Chondrocyte (in vitro differentiated cells): ENCODE results near the gene ADAM23. TPM values are rescaled to one million over a fixed set of nuclear protein-coding genes. Genes with fewer than 3 reads are reported as not detected.

ENCODE experiments used
- DNase-seq: peaks from one replicate; pipeline ENCODE4 v3.0.0; 2021; ENCODE audit warnings: mixed read lengths, low spot score
- H3K27ac Mint-ChIP-seq: one replicate; pipeline ENCODE4 v1.8.0; 2021; ENCODE audit warnings: mild to moderate bottlenecking, moderate library complexity, mixed read lengths; ENCODE audit not compliant: unreplicated experiment
- H3K27me3 Mint-ChIP-seq: 2 replicates; pipeline ENCODE4 v1.8.0; 2021; ENCODE audit warnings: low read depth, mixed read lengths
- H3K36me3 Mint-ChIP-seq: 2 replicates; pipeline ENCODE4 v1.8.0; 2021; ENCODE audit warnings: low read depth, mixed read lengths
- H3K4me1 Mint-ChIP-seq: 2 replicates; pipeline ENCODE4 v1.8.0; 2021; ENCODE audit warnings: low read depth, mild to moderate bottlenecking, mixed read lengths
- H3K4me3 Mint-ChIP-seq: one replicate; pipeline ENCODE4 v1.8.0; 2021; ENCODE audit warnings: mild to moderate bottlenecking, moderate library complexity, mixed read lengths; ENCODE audit not compliant: unreplicated experiment
- H3K9me3 Mint-ChIP-seq: 2 replicates; pipeline ENCODE4 v1.8.0; 2021; ENCODE audit warnings: low read depth, mixed read lengths
- total RNA-seq: library from RNA; stranded (reverse); gene quantifications from 3 replicates; pipeline ENCODE4 v1.2.1, GENCODE V29; 2021
- TF ChIP-seq, protein P1 (sequence below): fragments of 200-600 bp; sonication (generic); IDR thresholded peaks from 2 replicates; pipeline ENCODE4 v1.5.0; 2021; ENCODE audit warnings: antibody characterized with exemption, mild to moderate bottlenecking, moderate library complexity

ADAM23 gene
- total RNA-seq, 1 donor from 2014 or later: 22.7 TPM

DNA sequence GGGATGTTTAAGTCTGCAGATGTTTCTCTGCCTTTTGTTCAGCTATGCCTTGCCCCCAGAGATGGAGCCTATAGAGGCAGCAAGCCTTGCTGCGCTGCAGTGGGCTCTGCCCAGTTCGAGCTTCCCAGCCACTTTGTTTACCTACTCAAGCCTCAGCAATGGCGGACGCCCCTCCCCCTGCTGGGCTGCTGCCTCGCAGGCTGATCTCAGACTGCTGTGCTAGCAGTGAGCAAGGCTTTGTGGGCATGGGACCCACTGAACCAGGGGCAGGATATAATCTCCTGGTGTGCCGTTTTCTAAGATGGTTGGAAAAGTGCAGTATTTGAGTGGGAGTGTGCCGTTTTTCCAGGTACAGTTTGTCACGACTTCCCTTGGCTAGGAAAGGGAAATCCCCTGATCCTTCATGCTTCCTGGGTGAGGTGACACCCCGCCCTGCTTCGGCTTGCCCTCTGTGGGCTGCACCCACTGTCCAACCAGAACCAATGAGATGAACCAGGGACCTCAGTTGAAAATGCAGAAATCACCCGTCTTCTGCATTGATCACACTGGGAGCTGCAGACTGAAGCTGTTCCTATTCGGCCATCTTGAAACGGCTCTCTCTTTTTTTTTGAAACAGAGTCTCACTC lies 27.6 kb upstream of the ADAM23 start:
- DNase-seq: no peak
- Mint-ChIP-seq H3K36me3 (peaks cover 8% of the 10 kb centered on the region), H3K9me3 (peaks cover 12% of the 10 kb centered on the region), H3K4me3 (no peak overlapping the region), H3K27ac (no peak overlapping the region), H3K27me3 (peaks cover 11% of the 10 kb centered on the region), H3K4me1 (no peaks in the 10 kb centered on the region)
- TF ChIP-seq, protein P1, sequence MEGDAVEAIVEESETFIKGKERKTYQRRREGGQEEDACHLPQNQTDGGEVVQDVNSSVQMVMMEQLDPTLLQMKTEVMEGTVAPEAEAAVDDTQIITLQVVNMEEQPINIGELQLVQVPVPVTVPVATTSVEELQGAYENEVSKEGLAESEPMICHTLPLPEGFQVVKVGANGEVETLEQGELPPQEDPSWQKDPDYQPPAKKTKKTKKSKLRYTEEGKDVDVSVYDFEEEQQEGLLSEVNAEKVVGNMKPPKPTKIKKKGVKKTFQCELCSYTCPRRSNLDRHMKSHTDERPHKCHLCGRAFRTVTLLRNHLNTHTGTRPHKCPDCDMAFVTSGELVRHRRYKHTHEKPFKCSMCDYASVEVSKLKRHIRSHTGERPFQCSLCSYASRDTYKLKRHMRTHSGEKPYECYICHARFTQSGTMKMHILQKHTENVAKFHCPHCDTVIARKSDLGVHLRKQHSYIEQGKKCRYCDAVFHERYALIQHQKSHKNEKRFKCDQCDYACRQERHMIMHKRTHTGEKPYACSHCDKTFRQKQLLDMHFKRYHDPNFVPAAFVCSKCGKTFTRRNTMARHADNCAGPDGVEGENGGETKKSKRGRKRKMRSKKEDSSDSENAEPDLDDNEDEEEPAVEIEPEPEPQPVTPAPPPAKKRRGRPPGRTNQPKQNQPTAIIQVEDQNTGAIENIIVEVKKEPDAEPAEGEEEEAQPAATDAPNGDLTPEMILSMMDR: no peak

DNA sequence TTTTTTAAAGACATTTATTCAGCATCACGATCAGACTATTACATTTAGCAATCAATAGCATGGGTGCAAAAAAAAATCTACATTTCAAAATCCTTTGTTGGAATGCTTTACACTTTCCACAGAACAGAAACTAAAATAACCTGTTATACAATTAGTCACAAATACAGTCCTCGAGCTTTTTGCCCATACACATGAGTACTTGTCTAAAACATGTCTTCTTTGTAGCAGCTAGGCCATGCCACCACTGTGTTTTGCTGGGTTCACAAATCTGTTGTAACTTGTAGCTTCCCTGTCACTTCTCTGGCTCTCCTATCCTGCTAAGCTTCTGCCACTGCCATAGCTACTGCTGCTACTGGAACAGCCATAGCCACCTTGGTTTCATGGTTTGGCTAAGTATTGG lies 24.4 kb upstream of the ADAM23 start:
- peaks cover 5% of the 10 kb centered on the region for H3K27me3 Mint-ChIP-seq
- peaks cover 5% of the 10 kb centered on the region for H3K36me3 Mint-ChIP-seq
- H3K9me3 Mint-ChIP-seq: peaks cover 9% of the 10 kb centered on the region
- TF ChIP-seq, protein P1: no peak
- no peak overlapping the region for H3K4me3 Mint-ChIP-seq
- no peak overlapping the region for H3K27ac Mint-ChIP-seq
- DNase-seq: no peak
- peaks cover 17% of the 10 kb centered on the region for H3K4me1 Mint-ChIP-seq

DNA sequence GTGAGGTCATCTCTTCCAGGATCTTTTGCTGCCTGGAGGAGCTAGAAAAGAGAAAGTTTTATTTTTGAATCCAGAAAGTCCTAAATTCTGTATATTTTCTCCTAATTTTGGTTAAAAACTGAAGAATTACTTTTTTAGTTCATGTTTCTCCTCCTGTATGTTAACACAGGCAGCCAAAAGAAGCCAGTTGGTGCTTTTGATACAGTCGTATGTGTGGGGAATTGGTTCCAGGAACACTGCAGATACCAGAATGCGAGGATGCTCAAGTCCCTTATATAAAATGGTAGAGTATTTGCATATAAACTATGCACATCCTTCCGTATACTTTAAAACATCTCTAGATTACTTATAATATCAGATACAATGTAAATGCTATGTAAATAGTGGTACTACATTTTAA lies 22.6 kb upstream of the ADAM23 start:
- Mint-ChIP-seq H3K4me1 (peaks cover 26% of the 10 kb centered on the region), H3K36me3 (peaks cover 1% of the 10 kb centered on the region), H3K27ac (no peak overlapping the region), H3K9me3 (peaks cover 4% of the 10 kb centered on the region), H3K27me3 (no peaks in the 10 kb centered on the region), H3K4me3 (no peak overlapping the region)
- TF ChIP-seq, protein P1: no peak
- no peak for DNase-seq

DNA sequence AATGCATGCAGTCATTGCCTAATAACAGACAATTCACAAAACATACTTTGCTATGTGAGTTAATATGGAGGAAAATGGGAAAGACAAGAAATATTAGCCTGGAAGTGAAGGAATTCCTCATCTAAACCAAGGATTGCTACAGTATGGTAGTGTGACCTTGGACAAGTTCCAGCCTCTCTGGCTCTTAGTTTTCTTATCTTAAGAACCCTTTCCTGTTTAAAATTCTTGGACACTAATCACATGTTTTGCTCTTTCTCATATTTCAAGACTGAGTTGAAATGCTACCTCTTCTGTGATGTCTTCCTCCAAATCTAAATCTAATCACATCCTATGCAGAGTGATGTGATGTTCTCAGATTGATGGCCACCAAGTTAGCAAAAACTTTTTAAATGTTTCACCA lies 20.8 kb upstream of the ADAM23 start:
- Mint-ChIP-seq H3K9me3 (peaks cover 4% of the 10 kb centered on the region), H3K4me1 (peaks cover 26% of the 10 kb centered on the region), H3K27me3 (no peaks in the 10 kb centered on the region), H3K36me3 (peaks cover 1% of the 10 kb centered on the region), H3K4me3 (no peak overlapping the region), H3K27ac (no peak overlapping the region)
- no peak for DNase-seq
- TF ChIP-seq, protein P1: no peak

DNA sequence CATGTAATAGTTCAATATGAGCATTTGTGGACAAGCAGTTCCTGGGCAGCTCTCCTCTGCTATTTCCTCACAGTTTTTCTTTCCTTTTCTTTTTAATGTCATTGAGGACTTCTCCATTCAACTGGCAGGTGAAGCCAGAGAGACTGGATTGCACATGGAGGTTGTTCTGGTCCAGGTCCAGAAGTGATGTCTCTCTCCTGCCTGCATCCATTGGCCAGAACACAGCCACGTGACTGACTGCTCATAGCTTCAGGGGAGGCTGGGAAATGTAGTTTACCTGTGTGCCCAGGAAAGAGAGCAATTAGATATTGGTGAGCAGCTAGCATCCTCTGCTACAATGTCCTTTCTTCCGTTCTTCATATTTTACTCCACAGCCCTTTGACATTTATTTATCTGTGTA lies 20.2 kb upstream of the ADAM23 start:
- no peak overlapping the region for H3K4me3 Mint-ChIP-seq
- TF ChIP-seq, protein P1: no peak
- no peak for DNase-seq
- peaks cover 1% of the 10 kb centered on the region for H3K36me3 Mint-ChIP-seq
- H3K9me3 Mint-ChIP-seq: peaks cover 4% of the 10 kb centered on the region
- no peak overlapping the region for H3K27ac Mint-ChIP-seq
- H3K4me1 Mint-ChIP-seq: peaks cover 26% of the 10 kb centered on the region
- no peaks in the 10 kb centered on the region for H3K27me3 Mint-ChIP-seq
